ENCODE data around the gene UBE2K. TPM values are rescaled to one million over a fixed set of nuclear protein-coding genes. Genes with fewer than 3 reads are reported as not detected.

UBE2K gene
- total and polyA plus RNA-seq, 2 of the 13 experiments (the other 11 are each of a cell fraction or from before 2014, with no cell fraction given) = 36.2 to 81.0 TPM

- no peak for TF ChIP-seq HOXA7 (CRISPR knock-in tag; IDR thresholded peaks at IDR 0.05)
- peak; percentile 22; the same call in 1 of the 2 replicates for TF ChIP-seq CTCF (CRISPR knock-in tag; IDR thresholded peaks at IDR 0.05)
- TF ChIP-seq PLRG1 (conservative IDR thresholded peaks at IDR 0.05) = no peak
Measured at GRCh38 chr4:39658756-39659155, 39.2 kb upstream of the UBE2K start (continued).

GRCh38 chr4:39660045-39660444 lies 37.9 kb upstream of the UBE2K start:
- Histone ChIP-seq H3K4me1 (ENCODE audit: insufficient read depth, low read length) (peaks cover 26% of the 10 kb centered on the region), H3K4me2 (ENCODE audit: low read depth, low read length) (no peak overlapping the region), H3K79me2 (ENCODE audit: insufficient read depth, low read length) (no peaks in the 10 kb centered on the region), H3K9ac (ENCODE audit: insufficient read depth, low read depth, low read length) (no peak overlapping the region), H3K4me3 (replicated peaks in 1 of 3; ENCODE audit: insufficient read depth in 1 of 3, low read depth in 2 of 3, low read length in 3 of 3) (no peak overlapping the region), H3K27ac (ENCODE audit: extremely low read length, insufficient read depth, low read length) (no peak overlapping the region), H3K9me3 (ENCODE audit: low read length) (no peaks in the 10 kb centered on the region), H4K20me1 (ENCODE audit: insufficient read depth, low read length) (no peaks in the 10 kb centered on the region), H3K27me3 (ENCODE audit: control insufficient read depth in 1 of 2, insufficient read depth in 2 of 2, low read length in 2 of 2) (no peaks in the 10 kb centered on the region), H3K36me3 (replicated peaks in 1 of 2; ENCODE audit: control insufficient read depth in 1 of 2, insufficient read depth in 2 of 2, low read length in 2 of 2) (no peaks in the 10 kb centered on the region), H2AFZ (ENCODE audit: low read length) (no peak overlapping the region)
- ChIA-PET POLR2A (interaction anchor here (2.4 kb wide), 1 partner anchor 133 kb away, joined by 5 read pairs; the partner anchor contains the start of gene UGDH), CTCF (ENCODE audit: low intra/inter-chr PET ratio, low total read pairs) (no interaction called here)
- in situ Hi-C loops (cut with HindIII; ENCODE audit: extremely low pct_ligation_motif_present, low pct_unique_long_range_greater_than_20kb) (no loop called here), intact Hi-C loops (cut with micrococcal nuclease; ENCODE audit: unreplicated experiment) (no loop called here)
- DNase-seq (ENCODE audit: low spot score) (no peak), FAIRE-seq (no peak), ATAC-seq (no peak)
- no TSS peak for BruUV-seq (replicated peaks)
- 87% methylated on average over 6 of the region's 6 CpGs for WGBS (ENCODE audit: low lambda C conversion rate)
- TF ChIP-seq SSRP1 (CRISPR knock-in tag; IDR thresholded peaks at IDR 0.05) = no peak
- TF ChIP-seq HNRNPK (IDR thresholded peaks at IDR 0.05; ENCODE audit: low read depth, low read length, poor library complexity, severe bottlenecking) = no peak
- no peak for TF ChIP-seq KAT8 (CRISPR knock-in tag; IDR thresholded peaks at IDR 0.05)
- TF ChIP-seq NFE2L1 (CRISPR knock-in tag; IDR thresholded peaks at IDR 0.05; ENCODE audit: borderline replicate concordance) = no peak
- no peak for TF ChIP-seq SUZ12 (IDR thresholded peaks at IDR 0.05; ENCODE audit: low read depth, low read length)
- no peak for TF ChIP-seq SP4 (CRISPR knock-in tag; IDR thresholded peaks at IDR 0.05)
- TF ChIP-seq ZNF431 (CRISPR knock-in tag; IDR thresholded peaks at IDR 0.05; ENCODE audit: borderline replicate concordance, low read depth) = no peak
- TF ChIP-seq TRAFD1 (CRISPR knock-in tag; IDR thresholded peaks at IDR 0.05; ENCODE audit: borderline replicate concordance) = no peak
- no peak for TF ChIP-seq KLF16 (CRISPR knock-in tag; IDR thresholded peaks at IDR 0.05)
- no peak for TF ChIP-seq TFDP2 (CRISPR knock-in tag; IDR thresholded peaks at IDR 0.05)
- TF ChIP-seq ZNF460 (CRISPR knock-in tag; IDR thresholded peaks at IDR 0.05; ENCODE audit: borderline replicate concordance) = no peak
- TF ChIP-seq CBFB (CRISPR knock-in tag; IDR thresholded peaks at IDR 0.05) = no peak
- no peak for TF ChIP-seq DZIP1 (CRISPR knock-in tag; IDR thresholded peaks at IDR 0.05)
- no peak for TF ChIP-seq TARDBP (CRISPR knock-in tag; IDR thresholded peaks at IDR 0.05)
- no peak for TF ChIP-seq BORCS8-MEF2B (CRISPR knock-in tag; IDR thresholded peaks at IDR 0.05)

Measured in HepG2 (cell line).